Activated T-cell treated with anti-CD3 and anti-CD28 coated beads, Interleukin-2, amount 50 U/mL, for 48 hours (primary cell): ENCODE results near the gene RNH1.
"Not testable (repeated sequence)": the region's sequence is repeated elsewhere in the genome, so short reads cannot be mapped to it uniquely, and the experiment has no call there.

Experiments used
- DNase-seq, 2 experiments: peaks; one replicate each; pipeline ENCODE4 v3.0.0-alpha.2; 2020

Gene RNH1

GRCh38 chr11:473962-474785 lies 32.9 kb downstream of the RNH1 start:
- DNase-seq: no peak

- no peak for DNase-seq
Measured at GRCh38 chr11:473415-473814, 33.6 kb downstream of the RNH1 start.

DNA sequence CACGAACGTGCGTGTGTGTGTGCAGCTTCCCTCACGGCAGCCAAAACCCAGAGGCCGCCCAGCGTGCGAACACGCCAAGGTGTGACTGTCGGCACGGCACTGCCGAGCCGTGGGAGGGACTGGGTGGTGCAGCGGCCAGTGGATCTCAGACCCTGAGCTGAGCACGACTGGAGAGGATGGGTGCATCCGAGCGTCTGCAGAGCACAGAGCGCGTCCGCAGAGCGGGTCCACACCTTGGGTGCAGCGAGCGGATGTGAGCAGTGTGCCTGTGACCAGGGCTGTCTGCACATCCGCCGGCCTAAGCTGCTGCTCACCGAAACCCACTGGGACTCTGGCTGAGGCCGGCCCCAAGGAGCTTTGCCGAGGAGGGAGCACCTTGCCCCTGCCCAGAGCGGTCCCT lies 34.2 kb downstream of the RNH1 start:
- no peak for DNase-seq

DNA sequence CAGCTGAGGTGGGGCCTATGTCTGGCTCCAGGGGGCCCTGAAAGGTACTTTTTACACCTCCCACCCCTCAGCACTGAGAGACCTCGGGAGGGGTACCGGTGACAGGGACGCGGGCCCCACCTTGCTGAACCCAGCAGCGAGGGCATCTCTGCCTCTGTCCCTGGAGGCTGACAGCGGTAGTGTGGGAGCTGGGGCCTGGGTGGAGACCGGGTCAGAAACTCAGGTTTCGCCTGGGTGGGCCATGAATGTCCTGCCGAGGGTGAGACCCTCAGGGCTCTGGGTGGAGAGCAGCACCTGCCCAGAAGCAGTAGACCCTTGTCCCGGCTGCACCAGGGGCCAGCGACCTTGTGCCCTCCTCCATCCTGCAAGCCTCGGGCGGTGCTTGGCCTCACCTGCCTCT lies 34.8 kb downstream of the RNH1 start:
- no peak for DNase-seq

DNA sequence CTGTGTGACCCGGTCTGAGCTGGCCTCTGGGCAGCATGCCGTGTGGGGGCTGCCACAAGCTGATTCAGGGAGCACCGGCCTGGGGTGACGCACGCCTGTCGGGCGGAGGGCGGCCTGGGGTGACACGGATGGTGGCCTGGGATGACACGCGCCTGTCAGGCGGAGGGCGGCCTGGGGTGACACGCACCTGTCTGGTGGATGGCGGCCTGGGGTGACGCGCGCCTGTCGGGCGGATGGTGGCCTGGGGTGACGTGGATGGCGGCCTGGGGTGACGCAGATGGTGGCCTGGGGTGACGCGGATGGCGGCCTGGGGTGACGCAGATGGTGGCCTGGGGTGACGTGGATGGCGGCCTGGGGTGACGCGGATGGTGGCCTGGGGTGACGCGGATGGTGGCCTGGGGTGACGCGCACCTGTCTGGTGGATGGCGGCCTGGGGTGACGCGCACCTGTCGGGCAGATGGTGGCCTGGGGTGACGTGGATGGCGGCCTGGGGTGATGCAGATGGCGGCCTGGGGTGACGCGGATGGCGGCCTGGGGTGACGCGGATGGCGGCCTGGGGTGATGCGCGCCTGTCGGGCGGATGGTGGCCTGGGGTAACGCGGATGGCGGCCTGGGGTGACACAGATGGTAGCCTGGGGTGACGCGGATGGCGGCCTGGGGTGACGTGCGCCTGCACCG lies 35.4 kb downstream of the RNH1 start:
- no peak for DNase-seq

GRCh38 chr11:469684-470560 lies 37.1 kb downstream of the RNH1 start:
- DNase-seq: no peak

DNA sequence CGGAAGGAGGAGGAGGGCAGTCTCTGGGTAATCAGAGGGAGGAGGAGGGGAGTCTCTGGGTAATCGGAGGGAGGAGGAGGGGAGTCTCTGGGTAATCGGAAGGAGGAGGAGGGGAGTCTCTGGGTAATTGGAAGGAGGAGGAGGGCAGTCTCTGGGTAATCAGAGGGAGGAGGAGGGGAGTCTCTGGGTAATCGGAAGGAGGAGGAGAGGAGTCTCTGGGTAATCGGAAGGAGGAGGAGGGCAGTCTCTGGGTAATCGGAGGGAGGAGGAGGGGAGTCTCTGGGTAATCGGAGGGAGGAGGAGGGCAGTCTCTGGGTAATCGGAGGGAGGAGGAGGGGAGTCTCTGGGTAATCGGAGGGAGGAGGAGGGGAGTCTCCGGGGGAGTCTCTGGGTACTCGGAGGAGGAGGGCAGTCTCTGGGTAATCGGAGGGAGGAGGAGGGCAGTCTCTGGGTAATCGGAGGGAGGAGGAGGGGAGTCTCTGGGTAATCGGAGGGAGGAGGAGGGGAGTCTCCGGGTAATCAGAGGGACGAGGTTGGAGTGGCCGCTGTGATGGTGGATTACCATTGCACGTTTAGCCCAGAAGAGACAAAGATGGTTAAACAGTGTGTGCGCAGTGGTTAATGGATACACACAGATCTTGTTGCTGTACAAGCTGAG lies 37.9 kb downstream of the RNH1 start:
- not testable (repeated sequence) for DNase-seq

DNA sequence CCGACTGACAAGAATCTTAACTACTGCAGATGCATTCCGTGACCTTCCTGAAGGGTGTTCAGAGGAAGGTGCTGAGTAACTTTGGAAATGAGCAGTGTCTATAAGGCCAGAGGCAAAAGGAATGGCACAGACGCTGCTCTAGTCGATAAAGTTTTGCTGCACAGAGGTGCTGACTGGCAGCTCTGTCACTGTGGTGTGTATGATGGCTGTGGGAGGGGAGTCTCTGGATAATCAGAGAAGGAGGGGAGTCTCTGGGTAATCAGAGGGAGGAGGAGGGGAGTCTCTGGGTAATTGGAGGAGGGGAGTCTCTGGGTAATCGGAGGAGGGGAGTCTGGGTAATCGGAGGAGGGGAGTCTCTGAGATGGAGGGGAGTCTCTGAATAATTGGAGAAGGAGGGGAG lies 38.5 kb downstream of the RNH1 start:
- DNase-seq: no peak

DNA sequence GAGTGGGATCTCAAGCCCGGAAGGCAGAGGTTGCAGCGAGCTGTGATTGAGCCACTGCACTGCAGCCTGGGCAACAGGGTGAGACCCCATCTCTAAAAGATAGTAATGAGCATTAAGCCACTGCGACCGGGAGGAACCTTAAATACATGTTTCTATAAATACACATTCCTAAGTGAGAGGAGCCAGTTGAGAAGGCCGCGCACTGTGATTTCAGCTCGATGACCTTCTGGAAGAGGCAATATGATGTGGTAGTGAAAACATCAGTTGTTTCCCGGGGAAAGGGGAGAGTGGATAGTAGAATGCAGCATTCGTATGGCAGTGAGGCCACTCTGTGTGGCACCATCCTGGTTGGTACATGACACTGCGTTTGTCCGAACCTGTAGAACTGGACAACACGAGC lies 39.0 kb downstream of the RNH1 start:
- DNase-seq: no peak

- DNase-seq: no peak
Measured at GRCh38 chr11:465896-466530, 41.0 kb downstream of the RNH1 start.

GRCh38 chr11:464316-464715 lies 42.7 kb downstream of the RNH1 start:
- no peak for DNase-seq

DNA sequence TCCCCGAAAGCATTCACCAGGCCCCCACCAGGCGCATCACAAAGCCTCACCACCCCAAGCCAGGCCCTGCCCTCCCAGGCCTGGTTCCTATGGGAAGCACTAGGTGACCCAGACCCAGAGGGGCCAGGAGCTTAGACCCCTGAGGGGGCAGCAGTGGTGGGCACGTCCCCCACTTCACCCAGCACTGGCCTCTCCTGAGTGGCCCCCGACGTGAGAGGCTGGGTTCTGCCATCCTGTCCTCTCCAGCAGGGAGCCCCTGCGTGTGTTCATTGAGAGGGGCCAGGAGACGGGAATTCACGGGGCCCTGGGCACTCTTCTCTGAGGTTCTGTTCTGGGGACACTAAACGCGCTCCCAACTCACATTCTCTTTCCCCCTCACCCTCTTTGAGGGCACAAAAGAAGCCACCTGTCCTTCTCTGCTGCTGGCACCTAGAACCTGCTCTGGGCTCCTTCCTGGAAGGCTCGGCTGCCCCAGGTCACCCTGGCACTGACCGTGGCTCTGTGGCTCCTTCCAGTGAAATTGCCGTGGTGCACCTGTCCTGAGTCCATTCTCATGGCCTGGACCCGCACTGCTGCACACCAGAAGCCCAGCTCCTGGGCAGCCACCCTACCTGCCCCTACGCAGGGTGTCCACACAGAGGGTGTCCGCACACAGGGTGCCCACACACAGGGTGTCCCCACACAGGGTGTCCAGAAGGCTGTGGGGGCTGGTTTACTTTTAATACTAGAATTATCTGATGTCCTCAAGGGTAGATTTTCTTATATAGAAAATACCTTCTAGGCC lies 44.7 kb downstream of the RNH1 start:
- DNase-seq: no peak

- no peak for DNase-seq
Measured at GRCh38 chr11:461626-462025, 45.4 kb downstream of the RNH1 start.

DNA sequence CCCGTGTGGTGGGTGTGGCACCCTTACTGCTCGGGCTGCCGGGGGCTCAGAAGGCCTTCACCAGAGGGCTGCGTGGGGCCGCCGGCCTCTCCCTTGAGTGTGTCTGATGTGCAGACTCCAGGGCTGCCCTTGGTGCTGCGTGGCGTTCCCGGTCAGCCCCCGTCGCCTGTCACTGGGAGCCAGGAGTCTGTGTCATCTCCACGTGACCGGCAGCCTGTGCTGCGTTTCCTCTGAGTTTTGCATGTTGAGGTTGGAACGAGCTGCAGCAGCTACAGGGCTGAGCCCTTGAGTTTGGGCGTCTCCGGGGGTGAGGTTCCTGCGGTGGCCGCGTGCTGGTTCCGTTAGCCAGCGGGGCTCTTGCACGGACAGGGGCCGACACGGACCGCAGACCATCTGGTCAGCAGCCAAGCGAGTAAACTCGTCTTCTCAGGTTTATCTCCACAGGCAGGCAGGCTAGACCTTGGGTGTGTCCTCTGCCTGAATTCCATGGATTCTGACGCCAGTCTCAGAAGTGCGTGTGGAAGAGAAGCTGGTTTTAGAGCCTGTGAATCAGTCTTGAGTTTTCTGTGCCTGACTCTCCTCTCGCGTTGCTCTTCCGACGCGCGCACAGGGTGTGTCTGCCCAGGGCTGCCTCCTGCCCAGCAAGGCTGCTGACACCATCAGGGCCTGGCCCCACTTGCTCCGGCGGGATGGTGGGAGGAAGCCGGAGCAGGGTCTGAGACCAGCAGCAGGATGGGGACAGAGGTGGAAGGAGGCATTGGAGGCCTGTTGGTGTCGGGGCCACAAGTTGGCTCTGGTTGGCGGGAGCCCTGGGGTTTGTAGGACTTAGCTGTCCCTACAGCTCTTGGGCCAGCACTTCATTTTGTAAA lies 46.5 kb downstream of the RNH1 start:
- no peak for DNase-seq

DNA sequence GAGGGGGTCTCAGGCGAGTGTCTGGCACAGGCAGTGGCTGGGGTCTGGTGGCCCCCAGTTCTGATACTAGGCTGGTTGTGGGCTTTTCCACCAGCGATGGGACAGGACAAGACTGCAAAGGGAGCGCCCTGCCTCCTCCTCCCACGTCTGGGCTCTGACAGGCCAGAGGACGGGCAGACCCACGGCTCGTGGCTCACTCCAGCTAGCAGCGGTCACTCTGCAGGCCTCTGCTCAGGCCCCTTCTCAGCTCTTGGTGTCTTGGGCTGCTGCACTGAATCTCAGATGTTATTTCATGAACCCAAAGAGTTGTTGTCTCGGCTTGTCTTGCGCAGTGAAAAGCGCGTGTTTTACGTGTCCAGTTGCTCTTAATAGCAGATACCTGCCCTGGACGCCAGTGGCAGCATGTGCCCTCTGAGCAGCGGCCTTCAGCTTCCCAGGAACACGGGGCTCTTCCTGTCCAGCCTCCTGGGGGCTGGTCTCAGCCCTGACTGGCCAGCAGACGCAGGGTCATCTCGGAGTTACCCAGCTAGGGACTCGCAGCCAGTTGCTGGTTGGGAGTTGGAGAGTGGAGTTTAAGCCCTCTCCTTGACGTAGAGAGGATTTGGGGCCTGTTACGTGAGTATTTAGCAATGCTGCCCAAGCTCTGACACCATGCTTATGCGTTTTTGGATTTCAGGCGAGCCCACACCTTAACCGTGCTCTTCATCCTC lies 47.4 kb downstream of the RNH1 start:
- DNase-seq: no peak

DNA sequence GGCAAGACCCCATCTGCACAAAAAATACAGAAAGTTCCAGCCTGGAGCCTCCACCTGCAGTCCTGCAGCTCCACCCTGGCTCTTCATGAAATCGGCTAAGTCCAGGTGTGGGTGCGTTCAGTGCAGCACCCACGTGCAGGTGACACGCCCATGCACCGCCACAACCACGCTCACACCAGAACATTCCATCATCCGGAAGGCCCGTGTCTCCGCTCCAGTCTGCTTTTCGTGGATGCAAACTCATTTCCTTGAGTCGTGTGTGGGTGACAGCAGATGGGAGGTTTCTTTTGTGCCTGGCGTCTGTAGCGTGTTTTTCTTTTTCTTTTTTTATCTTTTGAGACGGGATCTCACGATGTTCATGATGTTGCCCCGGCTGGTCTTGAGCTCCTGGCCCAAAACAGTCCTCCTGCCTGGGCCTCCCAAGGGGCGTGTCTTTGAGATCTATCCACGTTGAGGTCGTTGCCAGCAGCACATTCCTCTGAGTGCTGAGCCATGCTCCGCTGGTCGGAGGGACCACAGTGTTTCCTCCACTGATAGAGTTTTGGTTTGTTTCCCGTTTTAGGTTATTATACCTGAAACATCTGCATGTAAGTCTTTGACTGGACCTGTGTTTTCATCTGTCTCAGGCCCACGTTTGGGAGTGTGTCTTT lies 49.8 kb downstream of the RNH1 start:
- DNase-seq: no peak

- peak; percentile 44 to 58 for DNase-seq
Measured at GRCh38 chr11:456533-456932, 50.5 kb downstream of the RNH1 start.

DNA sequence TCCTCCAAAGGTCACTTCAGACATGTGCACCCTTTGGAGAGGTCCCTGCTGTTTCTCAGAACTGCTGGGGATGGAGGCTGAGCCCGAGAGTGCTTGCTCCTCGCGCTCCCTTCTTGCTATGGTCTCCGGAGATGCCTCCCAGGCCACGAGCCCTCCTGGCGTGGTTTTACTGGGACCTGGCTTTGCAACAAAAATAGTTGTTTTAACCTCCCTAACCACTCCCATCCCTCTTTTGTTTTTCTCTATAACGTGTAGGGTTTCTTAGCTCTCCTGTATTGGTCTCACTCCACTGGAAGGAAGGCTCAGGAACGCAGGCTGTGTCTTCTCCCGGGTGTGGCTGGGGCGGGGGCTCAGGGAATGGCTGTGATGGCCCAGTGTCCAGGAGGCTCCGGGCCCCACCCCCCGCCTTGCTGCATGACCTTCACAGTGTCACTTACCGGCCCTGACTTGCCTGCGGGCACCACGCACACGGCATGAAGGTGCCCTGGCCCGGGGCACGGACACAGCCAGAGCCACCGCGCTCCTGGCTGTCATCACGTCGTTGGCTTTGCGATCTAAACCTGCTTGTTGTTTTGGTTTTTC lies 51.4 kb downstream of the RNH1 start:
- DNase-seq: no peak
